Effector memory CD8-positive, alpha-beta T cell (primary cell): ENCODE measurements around the gene FBF1.

Source experiments
- ATAC-seq: fragments of 150-1000 bp; cut with Tn5 transposase; replicated peaks from 2 replicates; pipeline ENCODE4 v1.10.0; 2021; ENCODE audit warnings: mild to moderate bottlenecking, moderate library complexity
- DNase-seq, 3 experiments: peaks; one replicate each; pipeline ENCODE4 v3.0.0; 2021
- H3K27ac Mint-ChIP-seq, 2 donors: one replicate each; pipeline ENCODE4 v1.8.0; 2022; ENCODE audit warnings: mild to moderate bottlenecking in 2 of 2, mixed read lengths in 2 of 2, moderate library complexity in 2 of 2
- H3K27me3 Mint-ChIP-seq, 2 donors: one replicate each; pipeline ENCODE4 v1.8.0; 2022; ENCODE audit warnings: mixed read lengths in 2 of 2
- H3K36me3 Mint-ChIP-seq: one replicate; pipeline ENCODE4 v1.8.0; 2022; ENCODE audit warnings: mild to moderate bottlenecking, moderate library complexity, mixed read lengths; ENCODE audit not compliant: insufficient read depth
- H3K4me1 Mint-ChIP-seq, 2 donors: one replicate each; pipeline ENCODE4 v1.8.0; 2022; ENCODE audit warnings: low read depth in 2 of 2, mixed read lengths in 2 of 2
- H3K4me3 Mint-ChIP-seq, 2 donors: one replicate each; pipeline ENCODE4 v1.8.0; 2022; ENCODE audit warnings: mild to moderate bottlenecking in 2 of 2, mixed read lengths in 2 of 2, moderate library complexity in 2 of 2
- H3K9me3 Mint-ChIP-seq, 2 donors: one replicate each; pipeline ENCODE4 v1.8.0; 2022; ENCODE audit warnings: mixed read lengths in 2 of 2

The FBF1 gene

GRCh38 chr17:75917917-75918445, 22.9 kb downstream of the FBF1 start:
- Mint-ChIP-seq H3K27me3 (no peaks in the 10 kb centered on the region), H3K9me3 (no peaks in the 10 kb centered on the region), H3K4me1 (peaks cover 0 to 8% of the 10 kb centered on the region in 2 donors), H3K27ac (peak overlapping the region in 1 of 2 donors; percentile 92), H3K36me3 (no peaks in the 10 kb centered on the region), H3K4me3 (peak overlapping the region in 1 of 2 donors; percentile 25)
- ATAC-seq (no peak), DNase-seq (no peak)

GRCh38 chr17:75917141-75917916, 23.5 kb downstream of the FBF1 start:
- peak overlapping the region; percentile 32 to 92 for H3K27ac Mint-ChIP-seq
- ATAC-seq = peak; percentile 70
- H3K9me3 Mint-ChIP-seq = no peaks in the 10 kb centered on the region
- peak overlapping the region in 1 of 2 donors; percentile 44 for H3K4me3 Mint-ChIP-seq
- H3K27me3 Mint-ChIP-seq = no peaks in the 10 kb centered on the region
- no peak for DNase-seq
- H3K4me1 Mint-ChIP-seq = peaks cover 0 to 8% of the 10 kb centered on the region in 2 donors
- H3K36me3 Mint-ChIP-seq = no peaks in the 10 kb centered on the region

GRCh38 chr17:75915268-75915667, 25.6 kb downstream of the FBF1 start:
- Mint-ChIP-seq H3K4me3 (no peak overlapping the region), H3K27ac (no peak overlapping the region), H3K9me3 (no peaks in the 10 kb centered on the region), H3K27me3 (no peaks in the 10 kb centered on the region), H3K36me3 (no peaks in the 10 kb centered on the region), H3K4me1 (peaks cover 0 to 8% of the 10 kb centered on the region in 2 donors)
- DNase-seq (no peak), ATAC-seq (no peak)

- Mint-ChIP-seq H3K27ac (no peak overlapping the region), H3K36me3 (no peaks in the 10 kb centered on the region), H3K4me3 (no peak overlapping the region), H3K27me3 (no peaks in the 10 kb centered on the region), H3K9me3 (no peaks in the 10 kb centered on the region), H3K4me1 (peaks cover 0 to 8% of the 10 kb centered on the region in 2 donors)
- DNase-seq = no peak
- no peak for ATAC-seq
Observed at GRCh38 chr17:75914643-75915267, 26.1 kb downstream of the FBF1 start.

DNA sequence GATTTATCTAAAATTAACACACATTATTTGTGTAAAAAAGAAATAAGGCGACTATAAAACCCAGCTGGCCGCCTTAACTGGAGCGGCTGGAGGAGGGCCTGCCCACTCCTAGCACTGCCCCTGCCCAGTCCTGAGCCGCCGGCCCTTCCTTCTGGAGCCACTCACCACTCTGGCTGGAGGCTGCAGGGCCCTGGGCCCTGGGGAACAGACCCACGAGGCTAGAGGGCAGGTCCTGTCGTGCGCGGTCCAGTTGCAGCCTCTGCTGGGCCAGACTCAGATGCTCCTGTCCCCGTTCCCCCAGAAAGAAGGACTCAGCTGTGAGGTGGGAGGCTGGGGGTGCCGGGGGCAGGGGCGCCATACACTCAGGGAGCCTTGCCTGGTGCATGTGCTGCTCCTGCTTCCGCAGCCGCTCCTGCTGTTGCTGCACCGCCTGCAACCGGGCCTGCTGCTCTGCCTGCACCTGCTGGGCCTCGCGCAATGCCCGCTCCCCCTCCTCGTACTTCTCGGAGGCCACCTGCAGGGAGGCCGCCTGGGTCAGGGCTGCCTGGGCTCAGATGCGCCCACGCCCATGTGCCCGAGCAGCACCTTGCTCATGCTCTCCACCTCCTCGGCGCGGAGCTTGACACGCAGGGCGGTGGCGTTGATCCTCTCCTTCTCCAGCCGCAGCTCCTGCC, 27.2 kb downstream of the FBF1 start:
- Mint-ChIP-seq H3K27me3 (no peaks in the 10 kb centered on the region), H3K36me3 (no peaks in the 10 kb centered on the region), H3K4me1 (peaks cover 0 to 8% of the 10 kb centered on the region in 2 donors), H3K4me3 (no peak overlapping the region), H3K27ac (no peak overlapping the region), H3K9me3 (no peaks in the 10 kb centered on the region)
- DNase-seq (no peak), ATAC-seq (no peak)

DNA sequence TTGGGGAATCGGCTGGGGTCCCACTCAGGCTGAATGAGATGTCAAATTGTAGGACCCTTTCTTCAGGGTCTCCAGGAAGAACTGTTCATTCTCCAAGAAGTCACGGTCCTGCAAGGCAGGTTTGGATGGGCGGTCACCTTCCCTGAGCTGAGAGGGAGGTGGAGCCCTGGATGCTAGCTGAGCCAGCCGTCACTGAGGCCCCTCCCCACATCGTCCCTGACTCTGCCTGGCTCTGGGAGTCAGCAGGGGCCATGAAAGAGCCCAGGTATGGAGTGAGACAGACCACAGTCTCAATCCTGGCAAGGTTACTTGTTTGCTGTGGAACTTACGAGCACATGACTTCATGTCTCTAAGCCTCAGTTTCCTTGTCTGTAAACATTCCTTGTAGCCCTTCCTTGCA, 30.1 kb downstream of the FBF1 start:
- no peaks in the 10 kb centered on the region for H3K27me3 Mint-ChIP-seq
- H3K27ac Mint-ChIP-seq = no peak overlapping the region
- DNase-seq = no peak
- H3K36me3 Mint-ChIP-seq = peaks cover 7% of the 10 kb centered on the region
- no peaks in the 10 kb centered on the region for H3K4me1 Mint-ChIP-seq
- no peak for ATAC-seq
- H3K9me3 Mint-ChIP-seq = no peaks in the 10 kb centered on the region
- no peak overlapping the region for H3K4me3 Mint-ChIP-seq

GRCh38 chr17:75909812-75910274, 31.0 kb downstream of the FBF1 start:
- DNase-seq (no peak), ATAC-seq (no peak)
- Mint-ChIP-seq H3K27me3 (no peaks in the 10 kb centered on the region), H3K9me3 (no peaks in the 10 kb centered on the region), H3K36me3 (peaks cover 11% of the 10 kb centered on the region), H3K4me1 (peaks cover 4% of the 10 kb centered on the region in 2 donors), H3K27ac (no peak overlapping the region), H3K4me3 (no peak overlapping the region)

GRCh38 chr17:75909051-75909811, 31.6 kb downstream of the FBF1 start:
- peaks cover 17% of the 10 kb centered on the region for H3K36me3 Mint-ChIP-seq
- DNase-seq (no peak), ATAC-seq (no peak)
- H3K4me3 Mint-ChIP-seq = no peak overlapping the region
- no peak overlapping the region for H3K27ac Mint-ChIP-seq
- H3K4me1 Mint-ChIP-seq = peaks cover 5 to 10% of the 10 kb centered on the region in 2 donors
- H3K27me3 Mint-ChIP-seq = no peaks in the 10 kb centered on the region
- no peaks in the 10 kb centered on the region for H3K9me3 Mint-ChIP-seq

DNA sequence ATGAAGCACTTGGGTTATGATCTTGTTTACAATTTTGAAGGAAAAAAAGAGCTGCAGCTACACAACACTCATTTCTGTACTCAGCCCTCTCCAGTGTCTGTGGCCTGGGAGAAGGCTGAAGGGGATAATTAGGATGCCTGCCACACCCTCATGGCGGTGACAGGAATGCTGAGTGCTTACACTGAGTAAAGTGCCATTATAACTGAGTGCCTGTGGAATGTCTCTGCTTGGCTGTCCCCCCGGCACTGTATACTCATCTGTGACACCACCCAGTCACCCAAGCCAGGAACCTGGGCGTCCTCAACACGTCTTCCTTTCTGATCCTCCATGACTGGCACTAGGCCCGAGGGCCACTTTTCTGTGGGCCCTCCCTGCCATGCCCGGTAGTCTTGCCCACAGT, 32.6 kb downstream of the FBF1 start:
- Mint-ChIP-seq H3K27me3 (no peaks in the 10 kb centered on the region), H3K36me3 (peaks cover 17% of the 10 kb centered on the region), H3K9me3 (no peaks in the 10 kb centered on the region), H3K4me3 (no peak overlapping the region), H3K4me1 (peaks cover 8 to 14% of the 10 kb centered on the region in 2 donors), H3K27ac (no peak overlapping the region)
- DNase-seq (no peak), ATAC-seq (no peak)

- no peaks in the 10 kb centered on the region for H3K27me3 Mint-ChIP-seq
- H3K27ac Mint-ChIP-seq = peak overlapping the region; percentile 22 to 68
- H3K36me3 Mint-ChIP-seq = peaks cover 20% of the 10 kb centered on the region
- DNase-seq (no peak), ATAC-seq (no peak)
- peak overlapping the region in 1 of 2 donors; percentile 59 for H3K4me3 Mint-ChIP-seq
- no peaks in the 10 kb centered on the region for H3K9me3 Mint-ChIP-seq
- peaks cover 8 to 14% of the 10 kb centered on the region in 2 donors for H3K4me1 Mint-ChIP-seq
Observed at GRCh38 chr17:75906143-75906884, 34.5 kb downstream of the FBF1 start.

DNA sequence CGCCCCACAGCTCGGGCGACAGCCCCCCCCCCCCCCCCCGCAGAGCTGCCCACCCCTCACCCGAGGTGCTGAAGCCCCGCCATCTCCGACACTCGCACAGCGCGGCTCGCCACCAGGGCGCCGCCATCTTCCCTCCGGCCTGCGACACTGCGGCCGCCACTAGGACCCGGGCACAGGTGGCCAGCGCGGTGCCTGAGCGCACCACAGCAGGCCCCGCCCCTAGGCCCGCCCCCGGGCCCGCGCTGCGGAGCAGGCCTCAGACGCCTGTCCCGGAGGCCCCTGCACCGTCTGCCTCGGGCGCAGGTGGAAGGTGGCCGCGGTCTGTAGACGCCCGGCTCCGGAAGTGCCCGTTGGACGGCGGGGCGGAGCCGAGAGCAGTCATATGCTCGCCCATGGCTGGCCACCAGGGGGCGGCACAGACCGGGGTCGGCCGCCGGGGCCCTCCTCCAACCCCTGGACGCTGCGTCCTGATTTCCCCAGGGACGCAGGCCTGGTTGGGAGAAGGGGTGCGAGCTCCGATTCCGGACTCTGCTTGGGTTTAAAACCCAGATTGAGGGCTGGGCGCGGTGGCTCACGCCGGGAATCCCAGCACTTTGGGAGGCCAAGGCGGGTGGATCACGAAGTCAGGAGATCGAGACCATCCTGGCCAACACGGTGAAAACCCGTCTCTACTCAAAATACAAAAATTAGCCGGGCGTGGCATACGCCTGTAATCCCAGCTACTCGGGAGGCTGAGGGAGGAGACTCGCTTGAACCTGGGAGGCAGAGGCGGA, 35.9 kb downstream of the FBF1 start, which contains the start of gene MRPL38:
Gene MRPL38 (minus strand): TSS at position 136 of the 773 bp plus-strand sequence. CDS start 9 bp downstream, at position 127.
- Mint-ChIP-seq H3K27ac (peak within 1 kb of the TSS; percentile 91 to 92), H3K36me3 (peaks cover 31% of the 10 kb centered on the region)
- peak; percentile 97 for ATAC-seq

DNA sequence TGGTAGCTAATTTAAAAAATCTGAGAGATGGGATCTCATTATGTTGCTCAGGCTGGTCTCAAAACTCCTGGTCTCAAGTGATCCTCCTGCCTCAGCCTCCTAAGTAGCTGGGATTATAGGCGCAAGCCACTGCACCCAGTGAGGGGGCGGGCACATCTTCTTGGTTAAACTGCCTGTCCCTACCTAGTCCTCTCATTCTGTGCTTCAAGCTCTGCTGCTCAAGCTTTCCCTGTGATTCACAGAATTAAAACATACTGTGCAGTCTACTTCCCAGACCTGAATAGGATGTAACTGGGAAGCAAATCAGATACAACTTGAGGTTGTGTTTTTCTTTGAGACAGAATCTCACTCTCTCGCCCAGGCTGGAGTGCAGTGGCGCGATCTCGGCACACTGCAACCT, 38.4 kb downstream of the FBF1 start:
- Mint-ChIP-seq H3K27ac (no peak overlapping the region), H3K4me3 (no peak overlapping the region), H3K9me3 (no peaks in the 10 kb centered on the region), H3K4me1 (peaks cover 12 to 14% of the 10 kb centered on the region in 2 donors), H3K36me3 (peaks cover 42% of the 10 kb centered on the region), H3K27me3 (no peaks in the 10 kb centered on the region)
- no peak for DNase-seq
- no peak for ATAC-seq

More for the DNA sequence above, 35.9 kb downstream of the FBF1 start, which contains the start of gene MRPL38:
- Mint-ChIP-seq H3K4me3 (peak within 1 kb of the TSS; percentile 88 to 90), H3K4me1 (peaks cover 8 to 14% of the 10 kb centered on the region in 2 donors), H3K27me3 (no peaks in the 10 kb centered on the region), H3K9me3 (no peaks in the 10 kb centered on the region)
- peak; percentile 90 to 96 (median 96) for DNase-seq
